Mucosa of descending colon (tissue), 3 donors: ENCODE results near the gene DPYD. TPM values are rescaled to one million over a fixed set of nuclear protein-coding genes. Genes with fewer than 3 reads are reported as not detected.

ENCODE experiments used
- ATAC-seq: fragments of 200-7000 bp; cut with Tn5 transposase; one replicate; pipeline ENCODE4 v1.9.1; 2020; ENCODE audit warnings: mild to moderate bottlenecking, moderate library complexity
- DNase-seq, 3 donors: peaks; one replicate each; pipeline ENCODE4 v3.0.0-alpha.2; 2020
- H3K36me3 ChIP-seq: fragments of 200-600 bp; one replicate; pipeline ENCODE4 v1.8.0; 2021; ENCODE audit warnings: low read depth, mild to moderate bottlenecking
- H3K4me1 ChIP-seq: fragments of 200-600 bp; one replicate; pipeline ENCODE4 v1.8.0; 2021; ENCODE audit warnings: low read depth, mild to moderate bottlenecking
- H3K4me3 ChIP-seq: fragments of 200-600 bp; one replicate; pipeline ENCODE4 v1.8.0; 2021; ENCODE audit warnings: mild to moderate bottlenecking
- H3K9me3 ChIP-seq: fragments of 200-600 bp; one replicate; pipeline ENCODE4 v1.8.0; 2021; ENCODE audit warnings: mild to moderate bottlenecking
- CTCF ChIP-seq: fragments of 200-600 bp; IDR thresholded peaks from one replicate; pipeline ENCODE4 v1.8.0; 2022; ENCODE audit warnings: antibody characterized with exemption, mild to moderate bottlenecking
- intact Hi-C, 2 donors: fragments of 100-400 bp; cut with DNase I in 1 of 2; cut with micrococcal nuclease in 1 of 2; formaldehyde crosslinking; loops; one replicate each; pipeline versions ENCODE4 v1.11.0 to v1.11.1; 2022; cut with DNase I, micrococcal nuclease
- total RNA-seq, 3 donors: library from RNA; stranded (reverse); fragmentation: NEBNext Ultra II Directional in 2 of 3; extraction: Animal tissue kit (Norgen Biotek cat#: 25700) in 2 of 3; gene quantifications; one replicate each; pipeline versions ENCODE4 v1.2.1 to v1.2.4, GENCODE V29; 2021 to 2023
- donor health status: DM: no; HTN: no; CAD: no; lungs with moderate emphysema.
- donor health status: DM: no; HTN: no; CAD: no.
- donor health status: DM: no; HTN: yes; CAD: no.

DPYD gene
- total RNA-seq, 3 donors from 2014 or later: 13.8 to 33.3 (median 19.7) TPM

GRCh38 chr1:97041026-97041425, 879.8 kb downstream of the DPYD start:
- no peaks in the 10 kb centered on the region for H3K9me3 ChIP-seq
- ATAC-seq (no peak), DNase-seq (no peak)
- no peak for TF ChIP-seq CTCF
- no peaks in the 10 kb centered on the region for H3K36me3 ChIP-seq
- no peak overlapping the region for H3K4me3 ChIP-seq
- no peaks in the 10 kb centered on the region for H3K4me1 ChIP-seq
- intact Hi-C loops: no loop called here

DNA sequence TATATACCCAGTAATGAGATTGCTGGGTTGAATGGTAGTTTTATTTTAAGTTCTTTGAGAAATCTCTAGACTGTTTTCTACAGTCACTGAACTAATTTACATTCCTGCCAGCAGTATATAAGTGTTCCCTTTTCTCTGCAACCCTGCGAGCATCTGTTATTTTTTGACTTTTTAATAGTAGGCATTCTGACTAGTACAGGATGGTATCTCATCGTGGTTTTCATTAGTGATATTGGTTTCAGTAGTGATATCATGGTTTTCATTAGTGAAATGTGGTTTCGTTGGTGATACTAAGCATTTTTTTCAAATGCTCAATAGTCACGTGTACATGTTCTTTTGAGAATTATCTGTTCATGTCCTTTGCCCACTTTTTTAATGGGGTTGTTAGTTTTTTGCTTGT, 882.4 kb downstream of the DPYD start:
- no peaks in the 10 kb centered on the region for H3K4me1 ChIP-seq
- intact Hi-C loops: no loop called here
- no peak overlapping the region for H3K4me3 ChIP-seq
- no peaks in the 10 kb centered on the region for H3K36me3 ChIP-seq
- ATAC-seq (no peak), DNase-seq (no peak)
- no peaks in the 10 kb centered on the region for H3K9me3 ChIP-seq
- TF ChIP-seq CTCF: no peak

- no peak for ATAC-seq
- no peak for DNase-seq
- Histone ChIP-seq H3K4me1 (no peaks in the 10 kb centered on the region), H3K4me3 (no peak overlapping the region), H3K36me3 (no peaks in the 10 kb centered on the region), H3K9me3 (no peaks in the 10 kb centered on the region)
- TF ChIP-seq CTCF: no peak
- intact Hi-C loops: no loop called here
These were observed 886.2 kb downstream of the DPYD start for GRCh38 chr1:97034651-97035050.

GRCh38 chr1:97033949-97034348, 886.9 kb downstream of the DPYD start:
- H3K36me3 ChIP-seq: no peaks in the 10 kb centered on the region
- ATAC-seq: no peak
- no peak for DNase-seq
- H3K9me3 ChIP-seq: no peaks in the 10 kb centered on the region
- intact Hi-C loops: no loop called here
- no peaks in the 10 kb centered on the region for H3K4me1 ChIP-seq
- no peak overlapping the region for H3K4me3 ChIP-seq
- no peak for TF ChIP-seq CTCF
